H1 (cell line): ENCODE results near the gene SND1. TPM values are rescaled to one million over a fixed set of nuclear protein-coding genes. Genes with fewer than 3 reads are reported as not detected.

Experiments
- CTCF ChIA-PET: fragments of 300-600 bp; sonication (Branson Sonifier 250); formaldehyde crosslinking; loops from one replicate; lab custom pipeline; 2021; ENCODE audit not compliant: partially characterized antibody; lab: Charles Lee
- POLR2A ChIA-PET: fragments of 300-600 bp; sonication (Branson Sonifier 250); formaldehyde crosslinking; loops from one replicate; lab custom pipeline; 2021; ENCODE audit warnings: inconsistent platforms; ENCODE audit not compliant: partially characterized antibody; lab: Charles Lee
- DNase-seq, 2 experiments: peaks; one replicate each; pipeline versions ENCODE4 v3.0.0 to v3.0.0-alpha.2; 2010 to 2022; ENCODE audit warnings: low spot score in 2 of 2, low read depth in 1 of 2, mixed read lengths in 1 of 2
- FAIRE-seq: peaks from 2 replicates; lab custom pipeline; 2011; peaks lifted over from hg19 to GRCh38; lab: Jason Lieb, UNC
- H2AFZ ChIP-seq: 2 replicates; pipeline ENCODE4 v1.8.1; 2012; ENCODE audit warnings: low read length, inconsistent platforms
- H2AK5ac ChIP-seq: 2 replicates; pipeline ENCODE4 v1.6.1; 2013; ENCODE audit warnings: low read depth, low read length
- H2BK120ac ChIP-seq: replicated peaks from 2 replicates; pipeline ENCODE3; 2013; ENCODE audit warnings: low read depth, low read length, inconsistent platforms
- H2BK12ac ChIP-seq: 2 replicates; pipeline ENCODE4 v1.6.1; 2013; ENCODE audit warnings: low read depth, low read length
- H2BK15ac ChIP-seq: 2 replicates; pipeline ENCODE4 v1.6.1; 2013; ENCODE audit warnings: low read length
- H2BK20ac ChIP-seq: 2 replicates; pipeline ENCODE4 v1.6.1; 2013; ENCODE audit warnings: low read length
- H2BK5ac ChIP-seq: 2 replicates; pipeline ENCODE4 v1.6.1; 2013; ENCODE audit warnings: low read depth, low read length
- H3K14ac ChIP-seq: 2 replicates; pipeline ENCODE4 v1.6.1; 2013; ENCODE audit warnings: inconsistent platforms; ENCODE audit not compliant: insufficient read length
- H3K18ac ChIP-seq: 2 replicates; pipeline ENCODE4 v1.6.1; 2013; ENCODE audit warnings: low read length; ENCODE audit errors: extremely low read depth
- H3K23ac ChIP-seq: 2 replicates; pipeline ENCODE4 v1.6.1; 2013; ENCODE audit warnings: inconsistent platforms; ENCODE audit not compliant: insufficient read length
- H3K23me2 ChIP-seq: 2 replicates; pipeline ENCODE4 v1.6.1; 2013; ENCODE audit warnings: low read depth, low read length
- H3K27ac ChIP-seq: 2 replicates; pipeline ENCODE4 v1.6.1; 2011; ENCODE audit warnings: low read depth, low read length, inconsistent platforms
- H3K27me3 ChIP-seq, 4 experiments: replicated peaks in 1 of 4; 1 replicate in 1 of 4; 2 replicates in 3 of 4; pipeline versions ENCODE4 v1.6.1 to v1.8.1; 2011 to 2013; ENCODE audit warnings: low read length in 3 of 4, mild to moderate bottlenecking in 3 of 4, inconsistent platforms in 2 of 4, mixed read lengths in 2 of 4, moderate library complexity in 1 of 4; ENCODE audit not compliant: control insufficient read depth in 3 of 4, insufficient read depth in 3 of 4; ENCODE audit errors: extremely low read depth in 1 of 4
- H3K36me3 ChIP-seq, 4 experiments: 2 replicates each; pipeline versions ENCODE4 v1.6.1 to v1.8.1; 2011 to 2013; ENCODE audit warnings: mild to moderate bottlenecking in 4 of 4, low read length in 3 of 4, moderate library complexity in 2 of 4, control low read depth in 1 of 4, inconsistent platforms in 1 of 4; ENCODE audit not compliant: insufficient read depth in 4 of 4, control insufficient read depth in 2 of 4
- H3K4ac ChIP-seq: replicated peaks from 2 replicates; pipeline ENCODE3; 2013; ENCODE audit warnings: low read length, low read depth, mixed read lengths, inconsistent platforms; ENCODE audit not compliant: insufficient read length
- H3K4me1 ChIP-seq, 4 experiments: replicated peaks in 1 of 4; 1 replicate in 1 of 4; 2 replicates in 3 of 4; pipeline versions ENCODE4 v1.6.1 to v1.8.1; 2011 to 2013; ENCODE audit warnings: low read length in 3 of 4, inconsistent platforms in 2 of 4, mixed read lengths in 1 of 4; ENCODE audit not compliant: insufficient read depth in 4 of 4, control insufficient read depth in 3 of 4
- H3K4me2 ChIP-seq, 2 experiments: 2 replicates each; pipeline versions ENCODE4 v1.6.1 to v1.8.1; 2011 to 2013; ENCODE audit warnings: low read depth in 2 of 2, low read length in 2 of 2, control low read depth in 1 of 2, inconsistent platforms in 1 of 2, mild to moderate bottlenecking in 1 of 2; ENCODE audit not compliant: insufficient read depth in 1 of 2
- H3K4me3 ChIP-seq, 4 experiments: fragments of 200-600, 300-600 bp in 1 of 4; sonication (generic), shearing (Covaris generic), sonication (Bioruptor Twin) in 1 of 4; 2 replicates each; pipeline versions ENCODE4 v1.5.1 to v1.8.1; 2011 to 2016; ENCODE audit warnings: low read length in 4 of 4, low read depth in 3 of 4, control low read depth in 2 of 4, inconsistent platforms in 2 of 4, mild to moderate bottlenecking in 2 of 4, mixed read lengths in 1 of 4, moderate library complexity in 1 of 4; ENCODE audit not compliant: insufficient read depth in 2 of 4; ENCODE audit errors: extremely low read depth in 1 of 4
- H3K56ac ChIP-seq: replicated peaks from 2 replicates; pipeline ENCODE3; 2013; ENCODE audit warnings: low read depth, mild to moderate bottlenecking, mixed read lengths, low read length, inconsistent platforms; ENCODE audit not compliant: insufficient read length
- H3K79me1 ChIP-seq: 2 replicates; pipeline ENCODE4 v1.6.1; 2013; ENCODE audit warnings: low read depth, low read length, control low read depth
- H3K79me2 ChIP-seq, 2 experiments: 2 replicates each; pipeline versions ENCODE4 v1.6.1 to v1.8.1; 2012 to 2013; ENCODE audit warnings: low read length in 2 of 2, mild to moderate bottlenecking in 2 of 2, inconsistent platforms in 1 of 2; ENCODE audit not compliant: insufficient read depth in 2 of 2, control insufficient read depth in 1 of 2
- H3K9ac ChIP-seq, 4 experiments: replicated peaks in 1 of 4; 1 replicate in 1 of 4; 2 replicates in 3 of 4; pipeline versions ENCODE4 v1.6.1 to v1.8.1; 2011 to 2013; ENCODE audit warnings: low read depth in 3 of 4, low read length in 3 of 4, control low read depth in 2 of 4, mild to moderate bottlenecking in 2 of 4, moderate library complexity in 2 of 4, inconsistent platforms in 1 of 4; ENCODE audit errors: extremely low read depth in 1 of 4
- H3K9me3 ChIP-seq, 2 experiments: 2 replicates each; pipeline versions ENCODE4 v1.6.1 to v1.8.1; 2012 to 2013; ENCODE audit warnings: mild to moderate bottlenecking in 2 of 2, moderate library complexity in 2 of 2, control low read depth in 1 of 2, inconsistent platforms in 1 of 2, low read depth in 1 of 2, low read length in 1 of 2, mixed read lengths in 1 of 2; ENCODE audit not compliant: insufficient read depth in 2 of 2
- H4K20me1 ChIP-seq, 2 experiments: replicated peaks in 1 of 2; 2 replicates each; pipeline versions ENCODE3 to v1.8.1; 2011 to 2013; ENCODE audit warnings: inconsistent platforms in 2 of 2, low read length in 2 of 2, mild to moderate bottlenecking in 1 of 2; ENCODE audit not compliant: insufficient read depth in 2 of 2, control insufficient read depth in 1 of 2
- H4K5ac ChIP-seq: 2 replicates; pipeline ENCODE4 v1.6.1; 2013; ENCODE audit warnings: low read length, low read depth, mixed read lengths, inconsistent platforms; ENCODE audit not compliant: insufficient read length
- H4K8ac ChIP-seq: 2 replicates; pipeline ENCODE4 v1.8.0; 2013; ENCODE audit warnings: mild to moderate bottlenecking, moderate library complexity, low read length, inconsistent platforms; ENCODE audit not compliant: insufficient read depth; ENCODE audit errors: extremely low read depth
- H4K91ac ChIP-seq: replicated peaks from 2 replicates; pipeline ENCODE3; 2013; ENCODE audit warnings: low read length, mixed read lengths, inconsistent platforms; ENCODE audit not compliant: insufficient read length
- HDAC2 ChIP-seq, 2 experiments: fragments of 300-600 bp in 1 of 2; sonication (generic) in 1 of 2; IDR thresholded peaks; 2 replicates each; pipeline ENCODE4 v1.6.1; 2011 to 2012; ENCODE audit warnings: low read depth in 2 of 2, low read length in 2 of 2, mild to moderate bottlenecking in 2 of 2, moderate library complexity in 2 of 2, borderline replicate concordance in 1 of 2, inconsistent platforms in 1 of 2
- TCF12 ChIP-seq: IDR thresholded peaks from 2 replicates; pipeline ENCODE4 v1.6.1; 2011; ENCODE audit warnings: low read depth, mild to moderate bottlenecking, low read length
- WGBS, 2 experiments: shearing (Covaris generic) in 1 of 2; methylation state at CpG; one replicate each; pipeline versions ENCODE4 v1.1.6 to v1.1.7; 2013 to 2015; ENCODE audit warnings: low lambda C conversion rate in 2 of 2, mixed read lengths in 2 of 2, inconsistent platforms in 1 of 2, low coverage in 1 of 2, missing lambda C conversion rate in 1 of 2; ENCODE audit not compliant: insufficient replicate concordance in 2 of 2, insufficient coverage in 1 of 2, insufficient read length in 1 of 2; ENCODE audit errors: extremely low coverage in 1 of 2, missing lambda C conversion rate in 1 of 2; 5-methylcytosine and 5-hydroxymethylcytosine counted together
- polyA plus RNA-seq, 7 experiments: library from polyadenylated mRNA; depleted of rRNA in 3 of 7; stranded (reverse) in 5 of 7; unstranded in 2 of 7; fragments of >200 nt in 5 of 7; fragments of 200-250 nt in 2 of 7; gene quantifications; 1 replicate in 5 of 7; 2 replicates in 1 of 7; 4 replicates in 1 of 7; pipeline versions ENCODE4 v1.2.1 to v1.2.3, GENCODE V29; 2011 to 2013; ENCODE audit warnings: missing spikeins in 2 of 7, mixed read lengths in 2 of 7
- total RNA-seq: library from RNA; stranded (reverse); fragmentation: NEBNext Ultra II Directional; extraction: Animal tissue kit (Norgen Biotek cat#: 25700); gene quantifications from 2 replicates; pipeline ENCODE4 v1.2.1, GENCODE V29; 2021

The SND1 gene
- total and polyA plus RNA-seq, 2 of the 8 experiments (the other 6 are each of a cell fraction or from before 2014, with no cell fraction given) = 122 to 290 TPM

GRCh38 chr7:128010391-128011127 lies 358.6 kb downstream of the SND1 start:
- ChIA-PET POLR2A (interaction anchor here (1.4 kb wide), 1 partner anchor 15 kb away, joined by 3 read pairs; no protein-coding TSS in a partner anchor), CTCF (interaction anchor here (0.7 to 3.2 kb wide), 13 partner anchors 10 to 284 kb away, joined by 3 to 19 read pairs (median 5); no protein-coding TSS in a partner anchor)
- Histone ChIP-seq H3K79me2 (no peaks in the 10 kb centered on the region), H3K23ac (no peak overlapping the region), H4K8ac (no peak overlapping the region), H2BK120ac (no peak overlapping the region), H3K4me1 (peaks cover 4 to 10% (median 7%) of the 10 kb centered on the region in 4 experiments), H3K27me3 (no peaks in the 10 kb centered on the region), H2AFZ (no peak overlapping the region), H3K79me1 (no peaks in the 10 kb centered on the region; the same call in 1 of the 2 replicates), H3K14ac (no peak overlapping the region), H3K4me2 (no peak overlapping the region), H4K20me1 (peaks cover 2 to 8% of the 10 kb centered on the region in 2 experiments), H3K27ac (no peak overlapping the region), H3K9me3 (no peaks in the 10 kb centered on the region), H4K5ac (no peak overlapping the region), H3K36me3 (0 out of 8 replicates have a peak, but pooled peaks cover 0 to 2% (median 0%) of the 10 kb centered on the region in 4 experiments), H2BK20ac (no peak overlapping the region), H4K91ac (no peak overlapping the region), H3K4me3 (no peak overlapping the region), H3K4ac (no peak overlapping the region), H2BK12ac (no peak overlapping the region), H3K9ac (no peak overlapping the region), H2BK5ac (no peak overlapping the region), H3K56ac (no peak overlapping the region), H2BK15ac (no peak overlapping the region), H2AK5ac (no peak overlapping the region), H3K18ac (no peak overlapping the region), H3K23me2 (no peaks in the 10 kb centered on the region)
- DNase-seq = no peak
- no peak for FAIRE-seq
- 76% methylated on average over 7 of the region's 7 CpGs; no CpG with 5 or more reads in 1 of the 2 experiments for WGBS, 2 experiments
- TF ChIP-seq HDAC2 (IDR thresholded peaks at IDR 0.05; ENCODE audit: borderline replicate concordance in 1 of 2, low read depth in 2 of 2, low read length in 2 of 2) (no peak), TCF12 (no peak)
